Uterus (tissue), 2 donors: ENCODE results near the gene CAMK2D.

ENCODE experiments used
- POLR2A ChIP-seq, 2 donors: fragments of 450-650 bp; IDR thresholded peaks; one replicate each; pipeline ENCODE4 v1.6.1; 2016; ENCODE audit warnings: antibody characterized with exemption in 2 of 2, mild to moderate bottlenecking in 1 of 2, moderate library complexity in 1 of 2
- TF ChIP-seq, protein P1 (sequence below), 4 experiments: fragments of 200-600 bp in 2 of 4; fragments of 450-650 bp in 2 of 4; sonication (generic) in 2 of 4; IDR thresholded peaks; one replicate each; pipeline ENCODE4 v1.5.1; 2016 to 2019; ENCODE audit warnings: antibody characterized with exemption in 4 of 4, mild to moderate bottlenecking in 2 of 4, moderate library complexity in 1 of 4

DNA sequence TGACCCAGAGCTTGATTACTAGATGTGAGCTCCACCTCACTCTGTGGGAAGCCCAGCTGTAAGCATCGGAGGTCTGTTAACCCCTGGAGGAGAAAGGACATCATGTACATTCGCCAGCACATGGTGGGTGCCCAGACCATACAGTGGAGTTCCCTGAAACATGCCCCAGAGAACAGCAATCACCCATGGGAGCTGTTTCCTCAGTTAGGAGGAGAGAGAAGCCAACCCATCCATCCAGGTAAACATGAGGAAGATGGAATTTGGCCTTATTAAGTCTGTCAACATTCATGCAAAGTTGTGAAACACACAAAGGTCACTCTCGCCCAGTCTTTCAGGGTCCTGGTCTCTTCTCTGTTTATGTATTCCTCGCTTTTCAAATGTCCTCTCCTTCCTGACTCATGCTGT is 357.4 kb downstream of the CAMK2D start:
- TF ChIP-seq, protein P1, sequence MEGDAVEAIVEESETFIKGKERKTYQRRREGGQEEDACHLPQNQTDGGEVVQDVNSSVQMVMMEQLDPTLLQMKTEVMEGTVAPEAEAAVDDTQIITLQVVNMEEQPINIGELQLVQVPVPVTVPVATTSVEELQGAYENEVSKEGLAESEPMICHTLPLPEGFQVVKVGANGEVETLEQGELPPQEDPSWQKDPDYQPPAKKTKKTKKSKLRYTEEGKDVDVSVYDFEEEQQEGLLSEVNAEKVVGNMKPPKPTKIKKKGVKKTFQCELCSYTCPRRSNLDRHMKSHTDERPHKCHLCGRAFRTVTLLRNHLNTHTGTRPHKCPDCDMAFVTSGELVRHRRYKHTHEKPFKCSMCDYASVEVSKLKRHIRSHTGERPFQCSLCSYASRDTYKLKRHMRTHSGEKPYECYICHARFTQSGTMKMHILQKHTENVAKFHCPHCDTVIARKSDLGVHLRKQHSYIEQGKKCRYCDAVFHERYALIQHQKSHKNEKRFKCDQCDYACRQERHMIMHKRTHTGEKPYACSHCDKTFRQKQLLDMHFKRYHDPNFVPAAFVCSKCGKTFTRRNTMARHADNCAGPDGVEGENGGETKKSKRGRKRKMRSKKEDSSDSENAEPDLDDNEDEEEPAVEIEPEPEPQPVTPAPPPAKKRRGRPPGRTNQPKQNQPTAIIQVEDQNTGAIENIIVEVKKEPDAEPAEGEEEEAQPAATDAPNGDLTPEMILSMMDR (IDR thresholded peaks at IDR 0.05), result no peak
- no peak for TF ChIP-seq POLR2A (IDR thresholded peaks at IDR 0.05)
